ENCODE results near the gene CLDN6.

The CLDN6 gene

GRCh38 chr16:2987286-2987685 is 30.7 kb downstream of the CLDN6 start:
- no peak for DNase-seq (ENCODE audit: low spot score)

- DNase-seq (ENCODE audit: low spot score) = no peak
Observed at GRCh38 chr16:2986623-2987188, 31.3 kb downstream of the CLDN6 start.

DNA sequence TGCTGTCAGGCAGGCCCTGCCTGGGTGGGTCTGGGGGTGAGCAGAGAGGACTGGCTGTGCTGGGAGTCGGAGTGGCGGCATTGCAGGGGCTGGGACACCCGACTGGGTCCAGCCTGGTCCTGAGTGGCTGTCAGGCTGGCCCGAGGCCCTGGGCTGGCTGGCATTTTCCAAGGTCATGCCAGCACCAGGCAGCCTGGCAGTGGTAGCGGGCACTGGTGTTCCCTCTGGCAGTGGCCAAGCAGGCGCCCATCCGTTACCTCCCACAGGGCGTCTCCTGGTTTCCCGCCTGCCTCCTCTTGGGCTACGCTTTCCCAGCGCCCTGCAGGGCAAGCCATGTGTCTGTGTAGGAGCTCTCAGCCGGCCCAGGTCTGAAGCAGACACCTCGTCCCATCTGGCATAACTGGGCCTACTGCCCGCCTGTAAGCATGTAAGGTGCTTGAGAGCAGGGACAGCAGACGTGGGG is 32.1 kb downstream of the CLDN6 start:
- no peak for DNase-seq (ENCODE audit: low spot score)

DNA sequence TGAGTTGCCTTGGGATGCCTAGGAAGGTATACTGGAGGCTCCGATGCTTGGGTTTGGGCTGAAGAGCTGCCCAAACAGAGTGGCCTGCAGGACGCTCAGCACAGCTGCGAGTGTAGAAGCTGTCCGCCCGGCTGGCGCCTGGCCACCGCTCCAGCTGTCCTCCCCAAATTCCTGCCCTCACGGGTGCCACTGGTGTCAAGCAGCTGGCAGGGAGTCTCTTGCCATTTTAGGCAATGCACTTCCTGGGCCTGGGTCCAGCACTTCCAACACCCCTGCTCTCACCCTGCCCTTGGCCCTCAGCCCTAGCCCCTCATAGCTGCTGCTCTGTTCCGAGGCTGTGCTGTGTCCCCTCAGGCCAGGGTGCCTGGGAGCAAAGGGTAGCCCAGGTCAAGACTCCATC is 32.5 kb downstream of the CLDN6 start:
- DNase-seq (ENCODE audit: low spot score) = no peak

GRCh38 chr16:2983706-2984136 is 34.3 kb downstream of the CLDN6 start:
- DNase-seq (ENCODE audit: low spot score) = peak; percentile 58

DNA sequence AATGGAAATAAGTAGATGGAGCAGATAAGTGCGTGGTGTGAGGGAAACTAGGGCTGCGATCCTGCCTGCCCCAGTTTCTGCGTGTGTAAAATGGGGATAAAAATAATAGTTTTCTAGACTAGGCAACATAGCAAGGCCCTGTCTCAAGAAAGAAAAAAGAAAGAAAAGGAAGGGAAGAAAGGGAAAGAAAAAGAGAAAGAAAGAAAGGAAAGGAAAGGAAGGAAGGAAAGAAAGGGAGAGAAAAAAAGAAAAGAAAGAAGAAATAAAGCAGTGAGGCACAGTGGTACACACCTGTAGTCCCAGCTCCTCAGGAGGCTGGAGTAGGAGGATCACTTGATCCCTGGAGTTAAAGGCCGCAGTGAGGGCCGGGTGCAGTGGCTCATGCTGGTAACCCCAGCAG is 35.6 kb downstream of the CLDN6 start:
- no peak for DNase-seq (ENCODE audit: low spot score)

- no peak for DNase-seq (ENCODE audit: low spot score)
Observed at GRCh38 chr16:2981899-2982250, 36.1 kb downstream of the CLDN6 start.

- DNase-seq (ENCODE audit: low spot score) = no peak
Observed at GRCh38 chr16:2981177-2981898, 36.6 kb downstream of the CLDN6 start.

DNA sequence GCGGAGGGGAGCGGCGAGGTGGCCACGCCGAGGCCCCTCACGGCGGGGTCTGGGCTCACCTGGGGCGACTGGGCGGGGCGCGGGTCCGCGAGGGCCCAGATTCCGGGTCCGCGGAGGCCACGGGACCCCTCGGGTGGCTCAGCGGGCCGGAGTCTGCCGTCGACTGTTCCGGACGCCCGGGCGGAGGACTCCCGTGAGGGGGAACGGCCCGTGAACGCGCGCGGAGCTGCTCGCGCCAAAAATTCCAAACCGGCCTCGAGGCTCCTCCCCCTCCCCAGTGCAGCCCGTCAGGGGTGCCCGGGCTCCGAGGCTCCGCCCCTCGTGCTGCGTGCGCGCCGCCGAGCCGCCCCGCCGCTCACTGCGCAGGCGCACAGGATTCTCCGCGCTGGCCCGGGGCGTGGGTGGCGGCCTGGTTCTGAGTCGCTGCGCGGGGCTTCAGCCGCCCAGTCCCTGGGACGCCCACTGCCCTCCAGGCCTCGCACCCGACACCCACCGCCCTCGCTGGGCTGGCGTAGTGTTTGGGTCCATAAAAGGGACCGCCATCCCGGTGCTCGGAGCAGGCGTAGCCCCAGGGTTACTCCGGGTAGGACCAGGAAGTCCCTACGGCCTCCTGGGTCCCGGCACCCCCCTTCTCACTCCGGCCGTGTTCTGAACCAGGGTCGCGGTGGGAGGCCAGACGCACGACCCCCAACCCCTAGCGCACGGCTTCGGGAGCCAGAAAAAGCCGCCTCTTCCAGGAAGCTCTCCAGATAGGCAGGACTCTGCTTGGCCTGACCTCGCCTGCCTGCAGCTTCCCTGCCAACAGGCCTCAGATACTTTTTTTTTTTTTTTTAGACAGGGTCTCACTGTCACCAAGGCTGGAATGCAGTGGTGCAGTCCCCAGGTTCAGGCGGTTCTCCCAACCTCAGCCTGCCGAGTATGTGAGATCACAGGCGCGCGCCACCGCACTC is 37.5 kb downstream of the CLDN6 start, which contains the start of gene PKMYT1:
Gene PKMYT1, minus strand, starts transcription at position 220 of the 950 bp plus-strand sequence. CDS start 789 bp downstream, outside the sequence.
- peak; percentile 85 for DNase-seq (ENCODE audit: low spot score)

- DNase-seq (ENCODE audit: low spot score) = no peak
Observed at GRCh38 chr16:2979669-2980226, 38.2 kb downstream of the CLDN6 start.

DNA sequence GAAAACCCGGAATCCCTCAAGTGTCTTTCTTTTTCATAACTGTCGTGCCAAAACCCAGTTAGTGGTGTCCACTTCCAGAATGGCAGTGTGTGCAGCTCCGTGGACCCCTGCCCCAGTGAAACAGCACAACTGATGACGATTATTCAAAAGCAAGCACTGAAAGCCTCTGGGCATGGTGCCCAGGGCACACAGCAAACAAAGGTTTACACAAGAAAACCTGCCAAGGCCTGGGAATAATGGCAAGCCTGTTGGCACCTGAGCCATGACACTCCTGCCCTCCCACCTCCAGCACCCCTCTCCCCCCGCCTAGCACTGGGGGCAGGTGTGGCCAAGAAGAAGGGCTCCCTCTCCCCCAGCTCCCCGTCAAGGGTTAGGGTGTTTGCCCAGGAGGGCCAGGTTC is 40.5 kb downstream of the CLDN6 start:
- DNase-seq (ENCODE audit: low spot score) = no peak

DNA sequence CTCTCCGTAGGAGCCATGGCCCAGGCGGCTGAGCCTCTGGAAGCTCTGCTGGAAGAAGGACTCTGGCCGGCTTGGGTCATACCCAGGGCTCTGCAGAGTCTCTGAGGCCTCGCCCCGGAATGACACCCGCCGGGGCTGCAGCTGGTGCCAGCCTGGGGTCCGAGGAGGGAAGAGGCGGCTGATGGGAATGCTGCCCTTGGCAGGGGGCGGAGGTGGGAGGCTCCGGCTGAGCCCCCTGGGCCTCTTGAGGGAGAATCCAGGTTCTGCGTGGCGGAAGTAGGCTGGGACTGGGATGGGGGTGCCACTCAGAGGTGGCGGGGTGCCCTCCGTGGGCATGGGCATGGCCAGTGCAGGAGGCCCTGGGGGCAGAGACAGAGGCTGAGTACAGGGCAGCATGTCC is 41.3 kb downstream of the CLDN6 start:
- DNase-seq (ENCODE audit: low spot score) = no peak

- DNase-seq (ENCODE audit: low spot score) = no peak
Observed at GRCh38 chr16:2976201-2976600, 41.8 kb downstream of the CLDN6 start.

- DNase-seq (ENCODE audit: low spot score) = no peak
Observed at GRCh38 chr16:2975161-2975795, 42.7 kb downstream of the CLDN6 start.

DNA sequence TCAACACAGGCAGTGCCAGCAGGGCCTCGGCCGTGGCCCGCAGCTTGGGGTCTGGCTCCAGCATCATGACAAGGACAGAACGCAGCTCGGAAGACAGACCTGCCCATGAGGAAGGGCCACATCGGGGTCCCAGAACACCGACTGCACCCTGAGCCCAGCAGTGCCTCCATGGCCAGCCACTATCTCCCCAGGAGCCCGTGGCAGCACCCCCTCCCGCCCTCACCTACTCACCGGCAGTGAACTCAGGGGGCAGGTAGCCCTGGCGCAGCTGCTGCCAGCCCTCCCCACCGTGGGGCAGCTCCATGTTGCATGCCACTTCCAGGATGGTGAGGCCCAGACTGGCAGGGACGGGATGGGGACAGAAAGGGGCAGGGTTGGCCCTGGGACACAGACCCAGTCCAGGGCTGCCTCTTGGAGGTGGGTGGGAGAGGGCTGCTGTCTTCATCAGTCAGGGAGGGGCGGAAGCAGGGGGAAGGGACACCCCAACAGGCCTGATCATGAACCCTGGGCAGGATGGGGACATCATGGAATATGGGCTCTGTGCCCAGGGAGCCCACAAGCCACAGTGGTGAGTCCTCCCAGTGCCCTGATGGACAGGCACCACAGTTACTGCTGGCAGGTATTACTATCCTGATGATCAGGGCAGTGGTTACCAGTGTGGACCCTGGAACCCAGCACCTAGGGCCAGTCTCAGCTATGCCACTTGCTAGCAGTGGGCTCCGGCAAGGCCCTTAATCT is 43.5 kb downstream of the CLDN6 start:
- no peak for DNase-seq (ENCODE audit: low spot score)

- no peak for DNase-seq (ENCODE audit: low spot score)
Observed at GRCh38 chr16:2973605-2974318, 44.2 kb downstream of the CLDN6 start.

DNA sequence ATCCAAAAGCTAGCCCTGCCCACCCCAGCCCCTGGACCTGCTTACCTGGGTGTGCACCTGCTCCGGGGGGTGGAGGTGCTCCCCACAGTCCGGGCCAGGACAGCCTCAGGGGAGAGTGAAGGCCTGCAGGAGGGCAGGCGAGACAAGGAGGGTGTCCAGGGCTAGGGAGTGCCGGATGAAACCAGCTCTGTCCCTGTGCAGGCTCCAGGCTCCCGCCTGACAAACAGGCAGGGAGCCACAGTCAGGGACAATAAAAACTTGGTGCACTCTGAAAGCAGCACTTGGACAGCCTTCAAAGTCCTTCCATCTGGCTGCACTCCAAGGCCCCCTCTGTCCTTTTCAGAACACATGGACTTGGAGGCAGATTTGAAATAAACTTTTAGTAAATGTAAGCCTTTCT is 44.9 kb downstream of the CLDN6 start:
- peak; percentile 63 for DNase-seq (ENCODE audit: low spot score)

DNA sequence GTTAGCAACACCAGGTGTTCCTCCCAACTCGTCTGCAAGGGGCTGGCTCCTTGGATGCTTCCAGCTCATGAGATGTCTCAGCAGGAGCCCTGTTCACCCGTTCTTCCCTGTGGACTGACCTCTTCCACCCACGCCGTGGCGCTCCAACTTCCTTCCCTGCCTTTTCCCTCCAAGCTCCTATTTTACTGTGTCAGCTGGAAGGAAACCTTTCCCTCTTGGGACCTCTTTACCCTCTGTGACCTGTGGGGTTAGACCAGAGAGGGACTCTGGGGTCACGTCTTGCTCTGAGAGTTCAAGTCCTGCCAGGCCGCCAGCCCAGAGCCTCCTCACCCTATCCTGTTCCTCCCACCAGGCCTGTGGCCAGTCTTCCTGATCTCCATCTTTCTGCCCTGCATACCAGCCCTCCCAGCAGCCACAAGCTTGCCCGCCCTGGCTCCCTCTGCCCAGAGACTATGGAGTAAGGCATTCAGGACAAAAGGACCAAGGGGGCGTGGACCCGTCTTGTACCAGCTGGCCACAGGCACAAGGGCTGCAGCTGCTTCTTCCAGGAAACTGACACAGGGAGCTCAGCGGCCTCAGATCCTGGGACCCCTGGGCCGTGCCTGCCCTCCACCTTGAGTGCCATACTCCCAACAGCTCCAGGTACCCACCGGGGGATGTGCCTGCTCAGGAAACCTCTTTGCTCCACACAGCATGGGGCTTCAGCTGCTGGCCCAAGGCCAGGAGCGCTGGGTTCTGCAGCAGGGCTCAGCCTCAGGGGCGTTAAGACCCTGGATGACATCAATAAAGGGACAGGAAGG is 45.8 kb downstream of the CLDN6 start:
- no peak for DNase-seq (ENCODE audit: low spot score)

GRCh38 chr16:2971134-2971984 is 46.6 kb downstream of the CLDN6 start:
- DNase-seq (ENCODE audit: low spot score) = no peak

All from putamen (tissue), 1 donor.